Measurements from ENCODE around the gene A1BG.
A peak's percentile ranks its signal among the peaks of the same experiment; 100 is the strongest.

Gene A1BG
- long read RNA-seq = 0 reads

- no peak for DNase-seq (ENCODE audit: low read depth in 1 of 2, low spot score in 1 of 2)
- Histone ChIP-seq H3K27ac (replicated peaks) (no peak within 1 kb of the TSS), H3K4me3 (replicated peaks; ENCODE audit: insufficient read depth, low read length) (no peak within 1 kb of the TSS), H3K27me3 (ENCODE audit: insufficient read depth, poor library complexity, severe bottlenecking) (no peaks in the 10 kb centered on the region)
- TF ChIP-seq GABPA (IDR thresholded peaks at IDR 0.05; ENCODE audit: low read depth) = no peak
- TF ChIP-seq REST (IDR thresholded peaks at IDR 0.05; ENCODE audit: insufficient replicate concordance, low read depth) = no peak
- TF ChIP-seq POLR2AphosphoS5 (IDR thresholded peaks at IDR 0.05; ENCODE audit: low read depth) = no peak
- no peak for TF ChIP-seq CTCF (IDR thresholded peaks at IDR 0.05; ENCODE audit: insufficient read depth, low read length)
- no peak for TF ChIP-seq SPI1 (IDR thresholded peaks at IDR 0.05; ENCODE audit: borderline replicate concordance, low read depth)
Measured at GRCh38 chr19:58352760-58353671, at the start of gene A1BG. A1BG (minus strand) TSS chr19:58353492; CDS start chr19:58353437, 55 bp downstream.

- no peak for TF ChIP-seq SPI1 (IDR thresholded peaks at IDR 0.05; ENCODE audit: borderline replicate concordance, low read depth)
- TF ChIP-seq REST (IDR thresholded peaks at IDR 0.05; ENCODE audit: insufficient replicate concordance, low read depth) = no peak
- no peak for TF ChIP-seq GABPA (IDR thresholded peaks at IDR 0.05; ENCODE audit: low read depth)
- no peak for TF ChIP-seq POLR2AphosphoS5 (IDR thresholded peaks at IDR 0.05; ENCODE audit: low read depth)
- no peak for TF ChIP-seq CTCF (IDR thresholded peaks at IDR 0.05; ENCODE audit: insufficient read depth, low read length)
- DNase-seq (ENCODE audit: low read depth in 1 of 2, low spot score in 1 of 2) = no peak
- peak overlapping the region; percentile 73 for H3K4me3 ChIP-seq (replicated peaks; ENCODE audit: insufficient read depth, low read length)
- H3K27ac ChIP-seq (replicated peaks) = peak overlapping the region; percentile 61
- no peaks in the 10 kb centered on the region for H3K27me3 ChIP-seq (ENCODE audit: insufficient read depth, poor library complexity, severe bottlenecking)
Measured at GRCh38 chr19:58401840-58402421, 48.6 kb upstream of the A1BG start.

- no peaks in the 10 kb centered on the region for H3K27me3 ChIP-seq (ENCODE audit: insufficient read depth, poor library complexity, severe bottlenecking)
- DNase-seq (ENCODE audit: low read depth in 1 of 2, low spot score in 1 of 2) = peak; percentile 99 to 100
- peak overlapping the region; percentile 61 for H3K27ac ChIP-seq (replicated peaks)
- TF ChIP-seq SPI1 (IDR thresholded peaks at IDR 0.05; ENCODE audit: borderline replicate concordance, low read depth) (peak; percentile 10; the same call in 1 of the 2 replicates), REST (IDR thresholded peaks at IDR 0.05; ENCODE audit: insufficient replicate concordance, low read depth) (no peak), CTCF (IDR thresholded peaks at IDR 0.05; ENCODE audit: insufficient read depth, low read length) (no peak), GABPA (IDR thresholded peaks at IDR 0.05; ENCODE audit: low read depth) (no peak), POLR2AphosphoS5 (IDR thresholded peaks at IDR 0.05; ENCODE audit: low read depth) (peak; percentile 85; the same call in 1 of the 2 replicates)
- peak overlapping the region; percentile 73 for H3K4me3 ChIP-seq (replicated peaks; ENCODE audit: insufficient read depth, low read length)
Measured at GRCh38 chr19:58400916-58401839, 47.9 kb upstream of the A1BG start.
